ENCODE data around the gene GJC2.

GJC2 gene

DNA sequence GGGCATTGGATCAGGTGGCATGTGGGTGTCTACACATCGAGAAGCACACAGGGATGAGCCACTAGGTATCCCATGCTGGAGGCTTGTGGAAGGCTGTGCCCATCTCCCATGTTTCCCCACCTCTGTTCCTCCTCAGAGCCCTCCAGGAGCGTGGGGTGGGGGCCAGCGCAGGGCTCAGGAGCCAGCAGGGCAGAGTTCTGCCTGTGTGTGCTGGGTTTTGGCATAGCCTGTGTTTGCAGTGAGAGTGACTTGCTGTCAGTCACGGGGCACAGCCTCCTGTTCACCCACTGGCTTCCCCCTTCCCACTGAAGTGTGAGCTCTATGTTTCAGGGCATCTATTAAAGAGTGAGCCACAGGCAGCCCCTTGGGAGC is 26.3 kb downstream of the GJC2 start:
- no peak for TF ChIP-seq FOXP2 (optimal IDR thresholded peaks at IDR 0.05; ENCODE audit: borderline replicate concordance, extremely low read depth, extremely low read length, insufficient read depth)
- TF ChIP-seq POLR2AphosphoS5 (IDR thresholded peaks at IDR 0.05; ENCODE audit: low read depth, low read length) = no peak
- TF ChIP-seq SIN3A (IDR thresholded peaks at IDR 0.05; ENCODE audit: borderline replicate concordance, insufficient read depth, low read length) = no peak
- TF ChIP-seq TAF1 (IDR thresholded peaks at IDR 0.05; ENCODE audit: borderline replicate concordance, insufficient read depth, low read length) = no peak
- TF ChIP-seq, protein P1, sequence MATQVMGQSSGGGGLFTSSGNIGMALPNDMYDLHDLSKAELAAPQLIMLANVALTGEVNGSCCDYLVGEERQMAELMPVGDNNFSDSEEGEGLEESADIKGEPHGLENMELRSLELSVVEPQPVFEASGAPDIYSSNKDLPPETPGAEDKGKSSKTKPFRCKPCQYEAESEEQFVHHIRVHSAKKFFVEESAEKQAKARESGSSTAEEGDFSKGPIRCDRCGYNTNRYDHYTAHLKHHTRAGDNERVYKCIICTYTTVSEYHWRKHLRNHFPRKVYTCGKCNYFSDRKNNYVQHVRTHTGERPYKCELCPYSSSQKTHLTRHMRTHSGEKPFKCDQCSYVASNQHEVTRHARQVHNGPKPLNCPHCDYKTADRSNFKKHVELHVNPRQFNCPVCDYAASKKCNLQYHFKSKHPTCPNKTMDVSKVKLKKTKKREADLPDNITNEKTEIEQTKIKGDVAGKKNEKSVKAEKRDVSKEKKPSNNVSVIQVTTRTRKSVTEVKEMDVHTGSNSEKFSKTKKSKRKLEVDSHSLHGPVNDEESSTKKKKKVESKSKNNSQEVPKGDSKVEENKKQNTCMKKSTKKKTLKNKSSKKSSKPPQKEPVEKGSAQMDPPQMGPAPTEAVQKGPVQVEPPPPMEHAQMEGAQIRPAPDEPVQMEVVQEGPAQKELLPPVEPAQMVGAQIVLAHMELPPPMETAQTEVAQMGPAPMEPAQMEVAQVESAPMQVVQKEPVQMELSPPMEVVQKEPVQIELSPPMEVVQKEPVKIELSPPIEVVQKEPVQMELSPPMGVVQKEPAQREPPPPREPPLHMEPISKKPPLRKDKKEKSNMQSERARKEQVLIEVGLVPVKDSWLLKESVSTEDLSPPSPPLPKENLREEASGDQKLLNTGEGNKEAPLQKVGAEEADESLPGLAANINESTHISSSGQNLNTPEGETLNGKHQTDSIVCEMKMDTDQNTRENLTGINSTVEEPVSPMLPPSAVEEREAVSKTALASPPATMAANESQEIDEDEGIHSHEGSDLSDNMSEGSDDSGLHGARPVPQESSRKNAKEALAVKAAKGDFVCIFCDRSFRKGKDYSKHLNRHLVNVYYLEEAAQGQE (IDR thresholded peaks at IDR 0.05; ENCODE audit: insufficient read depth in 1 of 2, low read depth in 2 of 2, low read length in 2 of 2) = no peak

GRCh38 chr1:228176461-228177182 is 26.9 kb downstream of the GJC2 start:
- TF ChIP-seq SIN3A (IDR thresholded peaks at IDR 0.05; ENCODE audit: borderline replicate concordance, insufficient read depth, low read length) (no peak), FOXP2 (optimal IDR thresholded peaks at IDR 0.05; ENCODE audit: borderline replicate concordance, extremely low read depth, extremely low read length, insufficient read depth) (no peak), TAF1 (IDR thresholded peaks at IDR 0.05; ENCODE audit: borderline replicate concordance, insufficient read depth, low read length) (no peak)

DNA sequence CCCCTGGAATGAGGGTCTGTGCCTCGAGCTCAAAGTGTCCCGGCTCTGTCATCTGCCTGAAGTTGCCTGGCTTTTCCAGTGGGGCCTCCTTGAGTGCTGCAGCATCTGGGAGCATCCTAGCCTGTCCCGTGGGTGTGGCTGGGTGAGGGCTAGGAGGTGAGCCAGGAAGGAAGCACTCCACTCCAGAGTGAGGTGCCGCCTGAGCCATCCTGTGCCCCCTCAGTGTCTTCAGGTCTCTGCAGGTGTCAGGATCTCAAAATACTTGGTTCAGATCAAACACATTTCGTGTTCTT is 27.4 kb downstream of the GJC2 start:
- TF ChIP-seq POLR2AphosphoS5 (IDR thresholded peaks at IDR 0.05; ENCODE audit: low read depth, low read length) (no peak), TAF1 (IDR thresholded peaks at IDR 0.05; ENCODE audit: borderline replicate concordance, insufficient read depth, low read length) (no peak), FOXP2 (optimal IDR thresholded peaks at IDR 0.05; ENCODE audit: borderline replicate concordance, extremely low read depth, extremely low read length, insufficient read depth) (no peak), SIN3A (IDR thresholded peaks at IDR 0.05; ENCODE audit: borderline replicate concordance, insufficient read depth, low read length) (no peak)
- TF ChIP-seq, protein P1 (IDR thresholded peaks at IDR 0.05; ENCODE audit: insufficient read depth in 1 of 2, low read depth in 2 of 2, low read length in 2 of 2) = no peak

DNA sequence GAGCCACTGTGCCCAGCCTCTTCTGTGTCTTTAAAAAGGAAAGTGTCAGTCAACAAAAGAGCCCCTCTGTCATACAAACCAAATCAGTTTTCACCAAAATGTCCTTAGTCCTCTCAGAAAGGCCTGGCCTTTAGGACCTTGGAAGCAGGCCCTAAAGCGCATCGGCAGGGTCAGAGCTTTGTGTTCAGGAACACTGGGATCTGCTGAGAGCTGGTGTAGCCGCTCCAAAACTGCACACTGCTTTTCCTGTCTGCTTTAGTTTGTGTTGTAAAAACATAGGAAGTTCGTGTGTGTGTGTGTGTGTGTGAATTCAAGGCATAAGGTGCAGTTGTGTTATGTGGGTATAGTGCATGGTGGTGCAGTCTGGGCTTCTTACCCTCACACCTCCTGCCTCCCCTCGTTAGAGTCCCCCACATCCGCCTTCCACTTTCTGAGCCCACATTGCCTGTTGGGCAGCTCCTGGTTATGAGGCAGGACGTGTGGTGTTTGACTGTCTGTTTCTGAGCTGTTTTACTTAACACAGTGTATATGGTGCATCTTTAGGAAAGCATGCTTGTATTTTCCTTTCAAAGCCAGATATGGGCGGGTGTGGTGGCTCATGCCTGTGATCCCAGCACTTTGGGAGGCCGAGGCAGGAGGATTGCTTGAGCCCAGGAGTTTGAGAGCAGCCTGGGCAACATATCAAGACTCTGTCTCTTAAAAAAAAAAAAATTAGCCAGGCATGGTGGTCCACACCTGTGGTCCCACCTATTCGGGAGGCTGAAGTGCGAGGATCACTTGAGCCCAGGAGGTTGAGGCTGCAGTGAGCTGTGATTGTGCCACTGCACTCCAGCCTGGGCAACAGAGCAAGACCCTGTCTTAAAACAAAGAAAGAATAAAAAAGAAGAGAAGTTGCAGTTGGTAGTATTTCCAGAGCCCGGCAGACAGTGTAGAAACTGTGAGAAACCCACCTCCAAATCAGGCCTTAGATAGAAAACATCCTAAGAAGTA is 28.3 kb downstream of the GJC2 start:
- no peak for TF ChIP-seq FOXP2 (optimal IDR thresholded peaks at IDR 0.05; ENCODE audit: borderline replicate concordance, extremely low read depth, extremely low read length, insufficient read depth)
- TF ChIP-seq, protein P1 (IDR thresholded peaks at IDR 0.05; ENCODE audit: insufficient read depth in 1 of 2, low read depth in 2 of 2, low read length in 2 of 2) = no peak
- no peak for TF ChIP-seq SIN3A (IDR thresholded peaks at IDR 0.05; ENCODE audit: borderline replicate concordance, insufficient read depth, low read length)

- TF ChIP-seq, protein P1 (IDR thresholded peaks at IDR 0.05; ENCODE audit: insufficient read depth in 1 of 2, low read depth in 2 of 2, low read length in 2 of 2) = no peak
- TF ChIP-seq SIN3A (IDR thresholded peaks at IDR 0.05; ENCODE audit: borderline replicate concordance, insufficient read depth, low read length) (no peak), POLR2AphosphoS5 (IDR thresholded peaks at IDR 0.05; ENCODE audit: low read depth, low read length) (no peak), FOXP2 (optimal IDR thresholded peaks at IDR 0.05; ENCODE audit: borderline replicate concordance, extremely low read depth, extremely low read length, insufficient read depth) (no peak), TAF1 (IDR thresholded peaks at IDR 0.05; ENCODE audit: borderline replicate concordance, insufficient read depth, low read length) (no peak)
Measured at GRCh38 chr1:228178737-228179684, 29.3 kb downstream of the GJC2 start.
